ENCODE results near the gene BDKRB2. TPM values are rescaled to one million over a fixed set of nuclear protein-coding genes. Genes with fewer than 3 reads are reported as not detected.

Gene BDKRB2
- polyA plus RNA-seq (ENCODE audit: low read depth in 6 of 6): not detected

DNA sequence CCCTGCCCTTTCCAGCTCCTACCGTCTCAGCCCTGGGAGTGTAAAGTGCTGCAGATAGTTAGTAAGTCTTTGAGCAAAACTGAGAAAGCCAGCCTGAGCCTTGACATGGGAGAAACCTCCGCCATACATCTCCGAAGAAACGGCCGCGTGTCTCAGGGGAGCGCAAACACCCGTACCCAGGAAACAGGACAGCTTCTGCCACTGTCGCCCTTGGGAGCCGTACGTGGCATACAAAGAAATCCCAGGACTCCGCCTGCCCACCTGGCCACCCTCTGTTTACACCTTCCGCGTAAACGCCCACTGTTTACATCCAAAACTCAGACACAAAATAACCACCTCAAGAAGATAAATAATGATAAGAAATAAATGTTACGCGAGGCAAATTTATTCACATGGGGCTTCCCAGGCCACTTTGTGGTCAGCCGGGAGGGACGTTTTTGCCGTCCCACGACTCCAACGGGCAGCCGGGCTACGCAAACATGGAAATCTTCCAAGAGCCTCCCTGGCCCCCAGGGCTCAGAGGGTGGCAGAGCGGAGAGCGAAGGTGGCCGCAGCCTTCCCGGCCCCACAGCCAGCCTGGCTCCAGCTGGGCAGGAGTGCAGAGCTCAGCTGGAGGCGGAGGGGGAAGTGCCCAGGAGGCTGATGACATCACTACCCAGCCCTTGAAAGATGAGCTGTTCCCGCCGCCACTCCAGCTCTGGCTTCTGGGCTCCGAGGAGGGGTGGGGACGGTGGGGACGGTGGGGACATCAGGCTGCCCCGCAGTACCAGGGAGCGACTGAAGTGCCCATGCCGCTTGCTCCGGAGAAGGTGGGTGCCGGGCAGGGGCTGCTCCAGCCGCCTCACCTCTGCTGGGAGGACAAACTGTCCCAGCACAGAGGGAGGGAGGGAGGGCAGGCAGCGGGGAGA, at the start of gene BDKRB2:
TSS of gene BDKRB2 (plus strand) at position 689 of the 908 bp plus-strand sequence. CDS start 32,269 bp downstream, outside the sequence.
- peaks cover 42 to 88% (median 58%) of the 10 kb centered on the region in 3 donors for H3K27me3 Mint-ChIP-seq
- DNase-seq (no peak), ATAC-seq (ENCODE audit: low read depth in 2 of 2) (peak; percentile 30 to 32)
- no peaks in the 10 kb centered on the region for H3K9me3 Mint-ChIP-seq
- peak within 1 kb of the TSS in 7 of 8 donors; percentile 24 to 69 (median 40) for H3K4me3 Mint-ChIP-seq
- H3K36me3 Mint-ChIP-seq: peaks cover 0 to 16% of the 10 kb centered on the region in 2 donors
- H3K27ac Mint-ChIP-seq: peak within 1 kb of the TSS in 1 of 6 donors; percentile 15
- peaks cover 0 to 18% (median 10%) of the 10 kb centered on the region in 3 donors for H3K4me1 Mint-ChIP-seq

DNA sequence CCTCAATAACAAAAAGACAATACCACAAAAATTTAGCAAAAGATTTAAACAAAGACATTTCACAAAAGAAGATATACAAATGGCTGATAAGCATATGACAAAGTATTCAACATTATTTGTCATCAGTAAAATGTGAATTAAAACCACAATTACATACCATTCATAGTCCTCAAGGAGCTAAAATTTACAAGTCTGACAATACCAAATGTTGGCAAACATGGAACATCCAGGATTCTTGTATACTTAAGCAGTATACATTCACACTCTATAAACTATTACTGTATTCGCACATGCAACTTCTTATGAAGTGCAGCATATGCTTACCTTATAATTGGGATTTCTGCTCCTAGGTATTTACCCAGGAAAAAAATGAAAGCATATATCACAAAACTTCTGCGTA, 49.7 kb upstream of the BDKRB2 start:
- no peak overlapping the region for H3K27ac Mint-ChIP-seq
- H3K4me1 Mint-ChIP-seq: no peaks in the 10 kb centered on the region
- no peaks in the 10 kb centered on the region for H3K9me3 Mint-ChIP-seq
- no peaks in the 10 kb centered on the region for H3K36me3 Mint-ChIP-seq
- peaks cover under 1 to 20% (median 14%) of the 10 kb centered on the region in 3 donors for H3K27me3 Mint-ChIP-seq
- peak overlapping the region in 1 of 8 donors; percentile 22 for H3K4me3 Mint-ChIP-seq
- DNase-seq (no peak), ATAC-seq (ENCODE audit: low read depth in 2 of 2) (no peak)

DNA sequence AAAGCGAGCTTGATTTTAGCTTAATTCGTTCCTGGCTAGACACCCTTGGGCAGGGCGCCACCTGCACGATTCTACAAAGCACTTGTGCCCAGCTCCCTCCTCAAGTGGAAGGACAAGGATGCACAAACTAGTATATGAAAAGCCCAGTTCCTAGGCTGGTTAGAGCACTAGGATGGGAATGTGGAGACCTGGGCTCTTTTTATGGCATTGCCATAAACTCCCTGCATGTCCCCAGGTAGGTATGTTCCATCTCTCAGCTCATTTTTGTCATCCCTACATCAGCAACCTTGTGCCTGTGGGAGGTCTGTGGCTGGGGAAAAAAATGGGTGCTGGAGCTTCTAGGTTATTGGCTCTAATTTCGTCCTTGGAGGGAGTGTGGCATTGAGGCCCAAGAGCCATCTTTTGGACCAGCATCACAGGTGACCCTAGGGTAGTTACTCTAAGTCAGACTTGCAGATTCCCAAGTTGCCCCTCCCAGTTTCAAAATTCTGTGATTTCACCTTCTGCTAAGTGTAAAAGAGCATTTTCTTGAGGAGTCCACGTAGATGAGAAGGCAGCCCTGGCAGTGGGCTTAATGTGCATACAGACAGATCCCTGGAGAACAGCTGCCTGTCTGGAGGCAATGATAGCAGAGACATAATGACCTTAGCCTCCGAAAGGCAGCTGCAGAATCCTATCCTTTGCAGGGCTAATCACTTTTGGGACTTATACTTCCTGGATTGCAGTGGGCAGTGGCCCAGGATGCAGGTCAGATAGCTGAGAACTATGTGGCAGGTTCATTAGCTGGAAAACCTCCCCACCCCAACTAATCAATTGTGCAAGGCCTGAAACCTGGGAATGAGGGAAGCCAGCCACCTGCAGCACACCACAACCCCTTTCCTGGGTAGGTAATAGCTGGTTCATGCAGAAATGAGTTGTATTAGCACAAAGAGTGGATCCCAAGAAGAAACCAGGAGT, 47.6 kb upstream of the BDKRB2 start:
- Mint-ChIP-seq H3K4me1 (no peaks in the 10 kb centered on the region), H3K9me3 (no peaks in the 10 kb centered on the region), H3K4me3 (no peak overlapping the region), H3K27ac (peak overlapping the region in 1 of 6 donors; percentile 8), H3K36me3 (no peaks in the 10 kb centered on the region), H3K27me3 (peaks cover 0 to 5% (median 3%) of the 10 kb centered on the region in 3 donors)
- no peak for ATAC-seq (ENCODE audit: low read depth in 2 of 2)
- no peak for DNase-seq

- no peak for DNase-seq
- Mint-ChIP-seq H3K4me1 (no peaks in the 10 kb centered on the region), H3K36me3 (no peaks in the 10 kb centered on the region), H3K27ac (no peak overlapping the region), H3K4me3 (no peak overlapping the region), H3K9me3 (no peaks in the 10 kb centered on the region), H3K27me3 (peaks cover 4 to 8% (median 5%) of the 10 kb centered on the region in 3 donors)
- ATAC-seq (ENCODE audit: low read depth in 2 of 2): no peak
Measured at GRCh38 chr14:96158735-96159134, 45.9 kb upstream of the BDKRB2 start.

- H3K9me3 Mint-ChIP-seq: no peaks in the 10 kb centered on the region
- H3K36me3 Mint-ChIP-seq: no peaks in the 10 kb centered on the region
- DNase-seq (no peak), ATAC-seq (ENCODE audit: low read depth in 2 of 2) (no peak)
- H3K4me1 Mint-ChIP-seq: no peaks in the 10 kb centered on the region
- peaks cover 0 to 13% (median 11%) of the 10 kb centered on the region in 3 donors for H3K27me3 Mint-ChIP-seq
- H3K4me3 Mint-ChIP-seq: no peak overlapping the region
- H3K27ac Mint-ChIP-seq: no peak overlapping the region
Measured at GRCh38 chr14:96160076-96160912, 44.3 kb upstream of the BDKRB2 start.

DNA sequence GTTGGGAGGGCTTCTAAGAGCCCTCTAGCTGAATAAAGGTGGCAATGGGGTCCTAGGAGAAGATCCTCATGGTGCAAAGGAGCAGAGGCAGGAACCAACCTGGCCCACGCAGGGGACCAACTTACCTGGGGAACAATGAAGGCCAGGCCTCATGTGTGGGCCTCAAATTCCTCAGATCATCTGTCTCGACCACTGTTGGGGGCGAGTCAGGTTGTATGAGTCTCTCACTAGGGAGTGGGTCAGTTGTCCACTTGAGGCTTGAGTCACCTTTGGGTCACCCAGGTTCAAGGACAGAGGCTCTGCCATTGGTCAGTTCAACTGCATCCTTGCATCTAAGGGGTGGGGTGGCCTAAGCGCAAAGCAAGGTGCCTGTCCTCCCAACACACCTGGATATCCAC, 43.7 kb upstream of the BDKRB2 start:
- Mint-ChIP-seq H3K36me3 (no peaks in the 10 kb centered on the region), H3K4me1 (no peaks in the 10 kb centered on the region), H3K27ac (no peak overlapping the region), H3K27me3 (peaks cover 0 to 16% (median 11%) of the 10 kb centered on the region in 3 donors), H3K9me3 (no peaks in the 10 kb centered on the region), H3K4me3 (no peak overlapping the region)
- ATAC-seq (ENCODE audit: low read depth in 2 of 2) (no peak), DNase-seq (no peak)

DNA sequence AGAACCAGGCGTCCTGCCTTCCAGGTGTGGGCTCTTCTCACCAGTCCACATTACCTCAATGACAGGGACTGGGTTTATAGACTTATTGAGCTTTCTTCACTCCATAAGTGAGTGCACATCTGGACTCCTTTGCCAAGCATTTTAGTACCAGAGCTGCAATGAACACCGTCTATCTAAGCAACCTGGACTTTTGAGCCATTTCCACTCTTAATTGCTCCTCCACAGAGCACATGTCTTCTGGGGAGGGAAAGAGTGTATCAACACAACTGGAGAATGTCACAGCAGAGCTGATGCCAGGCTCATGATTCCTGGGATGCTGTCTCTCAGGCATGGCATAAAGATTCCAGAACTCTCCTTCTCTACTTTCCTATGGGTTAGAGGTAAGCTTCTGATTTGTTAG, 43.0 kb upstream of the BDKRB2 start:
- Mint-ChIP-seq H3K9me3 (no peaks in the 10 kb centered on the region), H3K27me3 (peaks cover 0 to 16% (median 11%) of the 10 kb centered on the region in 3 donors), H3K4me3 (no peak overlapping the region), H3K4me1 (no peaks in the 10 kb centered on the region), H3K36me3 (no peaks in the 10 kb centered on the region), H3K27ac (no peak overlapping the region)
- DNase-seq: no peak
- ATAC-seq (ENCODE audit: low read depth in 2 of 2): no peak

DNA sequence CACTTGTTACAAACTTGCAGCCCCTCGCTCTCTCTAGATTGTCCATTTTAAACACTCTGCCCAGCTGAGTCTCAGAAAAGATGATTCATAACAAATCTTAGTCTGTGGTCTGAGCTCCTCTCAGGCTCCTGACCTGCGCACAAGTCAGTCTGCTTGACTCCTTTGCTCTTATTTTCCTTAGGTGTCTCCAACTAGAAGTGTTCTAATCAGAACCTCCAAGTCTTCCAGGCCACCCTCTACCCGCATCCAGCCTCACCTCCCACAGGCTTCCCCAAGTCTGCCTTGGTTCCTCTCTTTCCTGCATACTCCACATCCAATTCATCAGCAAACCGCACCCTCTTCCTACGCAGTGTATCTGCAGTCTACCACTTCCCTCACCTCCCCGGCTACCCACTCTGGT, 42.4 kb upstream of the BDKRB2 start:
- Mint-ChIP-seq H3K4me3 (no peak overlapping the region), H3K4me1 (no peaks in the 10 kb centered on the region), H3K27ac (peak overlapping the region in 1 of 6 donors; percentile 45), H3K36me3 (no peaks in the 10 kb centered on the region), H3K27me3 (peaks cover 0 to 16% (median 11%) of the 10 kb centered on the region in 3 donors), H3K9me3 (no peaks in the 10 kb centered on the region)
- no peak for ATAC-seq (ENCODE audit: low read depth in 2 of 2)
- no peak for DNase-seq

- Mint-ChIP-seq H3K27me3 (peaks cover 0 to 16% (median 11%) of the 10 kb centered on the region in 3 donors), H3K36me3 (no peaks in the 10 kb centered on the region)
Measured at GRCh38 chr14:96162741-96163140, 41.9 kb upstream of the BDKRB2 start.

DNA sequence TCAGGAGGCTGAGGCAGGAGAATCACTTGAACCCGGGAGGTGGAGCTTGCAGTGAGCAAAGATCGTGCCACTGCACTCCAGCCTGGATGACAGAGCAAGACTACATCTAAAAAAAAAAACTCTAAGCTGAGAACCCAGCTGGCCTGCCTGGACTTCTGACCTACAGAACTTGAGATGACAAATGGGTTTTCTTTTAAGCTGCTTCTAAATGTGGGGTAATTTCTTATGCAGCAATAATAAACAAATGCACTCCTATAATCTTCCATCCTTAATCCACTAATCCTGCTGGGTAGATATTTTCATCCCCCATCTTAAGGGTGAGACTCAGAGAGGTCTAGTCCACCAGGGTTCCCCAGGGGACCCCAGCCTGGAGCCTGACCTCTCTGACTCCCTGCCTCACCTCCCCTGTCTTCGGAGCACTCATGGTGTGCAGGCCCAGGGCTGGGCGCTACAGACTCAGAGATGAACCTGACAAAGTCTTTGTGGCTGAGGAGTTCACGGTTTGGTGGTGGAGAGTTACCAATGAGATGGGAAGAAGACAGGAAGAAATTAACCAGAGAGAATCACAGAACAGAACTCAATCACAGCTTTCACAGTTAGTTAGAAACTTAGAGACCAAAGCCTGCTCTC, 39.7 kb upstream of the BDKRB2 start:
- H3K36me3 Mint-ChIP-seq: peaks cover 0 to 6% of the 10 kb centered on the region in 2 donors
- peaks cover 10 to 28% (median 11%) of the 10 kb centered on the region in 3 donors for H3K27me3 Mint-ChIP-seq
- H3K9me3 Mint-ChIP-seq: peaks cover 0 to 3% (median 0%) of the 10 kb centered on the region in 7 donors
- no peak overlapping the region for H3K27ac Mint-ChIP-seq
- no peak for ATAC-seq (ENCODE audit: low read depth in 2 of 2)
- H3K4me1 Mint-ChIP-seq: no peaks in the 10 kb centered on the region
- no peak for DNase-seq
- peak overlapping the region in 1 of 8 donors; percentile 27 for H3K4me3 Mint-ChIP-seq

More at GRCh38 chr14:96162741-96163140, 41.9 kb upstream of the BDKRB2 start:
- ATAC-seq (ENCODE audit: low read depth in 2 of 2) (no peak), DNase-seq (no peak)
- no peak overlapping the region for H3K27ac Mint-ChIP-seq
- H3K4me1 Mint-ChIP-seq: no peaks in the 10 kb centered on the region
- H3K9me3 Mint-ChIP-seq: no peaks in the 10 kb centered on the region
- H3K4me3 Mint-ChIP-seq: no peak overlapping the region

GRCh38 chr14:96165493-96166436, 38.9 kb upstream of the BDKRB2 start:
- Mint-ChIP-seq H3K4me3 (no peak overlapping the region), H3K9me3 (peaks cover 0 to 3% (median 0%) of the 10 kb centered on the region in 7 donors), H3K27ac (no peak overlapping the region), H3K36me3 (peaks cover 0 to 6% of the 10 kb centered on the region in 2 donors), H3K27me3 (peaks cover 10 to 30% (median 13%) of the 10 kb centered on the region in 3 donors), H3K4me1 (no peaks in the 10 kb centered on the region)
- ATAC-seq (ENCODE audit: low read depth in 2 of 2) (no peak), DNase-seq (no peak)

All from naive B cell (primary cell).